Hepatocyte (in vitro differentiated cells): ENCODE measurements around the gene SEMA5A. TPM values are rescaled to one million over a fixed set of nuclear protein-coding genes. Genes with fewer than 3 reads are reported as not detected.
A peak's percentile ranks its signal among the peaks of the same experiment; 100 is the strongest.

Experiments
- DNase-seq: peaks from one replicate; pipeline ENCODE4 v3.0.0-alpha.2; 2016; ENCODE audit warnings: low spot score
- H2AFZ ChIP-seq: fragments of 200-600 bp; sonication (generic); 2 replicates; pipeline ENCODE4 v1.6.0; 2016; ENCODE audit warnings: antibody characterized with exemption, mild to moderate bottlenecking
- H3K27ac ChIP-seq: fragments of 200-600 bp; sonication (generic); 2 replicates; pipeline ENCODE4 v1.5.1; 2016; ENCODE audit warnings: mild to moderate bottlenecking
- H3K27me3 ChIP-seq: fragments of 200-600 bp; sonication (generic); 2 replicates; pipeline ENCODE4 v1.6.1; 2016
- H3K36me3 ChIP-seq: fragments of 200-600 bp; sonication (generic); replicated peaks from 2 replicates; pipeline ENCODE4 v1.5.1; 2016; ENCODE audit warnings: low read depth; ENCODE audit not compliant: insufficient read depth
- H3K4me1 ChIP-seq: fragments of 200-600 bp; sonication (generic); 2 replicates; pipeline ENCODE4 v1.5.1; 2016; ENCODE audit warnings: mild to moderate bottlenecking, moderate library complexity; ENCODE audit not compliant: insufficient read depth
- H3K4me2 ChIP-seq: fragments of 200-600 bp; sonication (generic); 2 replicates; pipeline ENCODE4 v1.6.0; 2016
- H3K4me3 ChIP-seq: fragments of 200-600 bp; sonication (generic); 2 replicates; pipeline ENCODE4 v1.5.1; 2016; ENCODE audit warnings: mild to moderate bottlenecking
- H3K79me2 ChIP-seq: fragments of 200-600 bp; sonication (generic); 2 replicates; pipeline ENCODE4 v1.6.0; 2017; ENCODE audit warnings: mild to moderate bottlenecking
- H3K9me2 ChIP-seq: fragments of 200-600 bp; sonication (generic); replicated peaks from 2 replicates; pipeline ENCODE4 v1.6.0; 2017; ENCODE audit warnings: mild to moderate bottlenecking; ENCODE audit not compliant: insufficient read depth
- H3K9me3 ChIP-seq: fragments of 200-600 bp; sonication (generic); 2 replicates; pipeline ENCODE4 v1.5.1; 2016; ENCODE audit warnings: low read depth, mild to moderate bottlenecking
- H4K20me1 ChIP-seq: fragments of 200-600 bp; sonication (generic); 2 replicates; pipeline ENCODE4 v1.6.0; 2016; ENCODE audit warnings: mild to moderate bottlenecking; ENCODE audit not compliant: insufficient read depth, poor library complexity, severe bottlenecking
- EZH2 ChIP-seq: fragments of 200-600 bp; sonication (generic); IDR thresholded peaks from 2 replicates; pipeline ENCODE4 v1.6.1; 2016; ENCODE audit warnings: antibody characterized with exemption, mild to moderate bottlenecking, borderline replicate concordance
- EZH2phosphoT487 ChIP-seq: fragments of 200-600 bp; sonication (generic); IDR thresholded peaks from one replicate; pipeline ENCODE4 v1.6.1; 2018; ENCODE audit warnings: antibody characterized with exemption, mild to moderate bottlenecking, low read depth, moderate library complexity; ENCODE audit not compliant: unreplicated experiment, severe bottlenecking
- WGBS: methylation state at CpG from one replicate; pipeline ENCODE4 v1.1.6; 2016; ENCODE audit warnings: low lambda C conversion rate; ENCODE audit errors: missing lambda C conversion rate; 5-methylcytosine and 5-hydroxymethylcytosine counted together
- polyA plus RNA-seq: library from polyadenylated mRNA; unstranded; fragments of >200 nt; fragmentation: Nextera tagmentation; extraction: Ambion mirVana; gene quantifications from 2 replicates; pipeline ENCODE4 v1.2.1, GENCODE V29; 2016
- total RNA-seq: library from RNA; depleted of rRNA; stranded (reverse); fragments of >200 nt; gene quantifications from 2 replicates; pipeline ENCODE4 v1.2.3, GENCODE V29; 2014
- TF ChIP-seq, protein P1 (sequence below): fragments of 200-600 bp; sonication (generic); IDR thresholded peaks from 2 replicates; pipeline ENCODE4 v1.5.1; 2016; ENCODE audit warnings: antibody characterized with exemption, mild to moderate bottlenecking; ENCODE audit not compliant: poor library complexity

The SEMA5A gene
- total and polyA plus RNA-seq, 2 experiments from 2014 or later: 10.7 to 21.7 TPM

DNA sequence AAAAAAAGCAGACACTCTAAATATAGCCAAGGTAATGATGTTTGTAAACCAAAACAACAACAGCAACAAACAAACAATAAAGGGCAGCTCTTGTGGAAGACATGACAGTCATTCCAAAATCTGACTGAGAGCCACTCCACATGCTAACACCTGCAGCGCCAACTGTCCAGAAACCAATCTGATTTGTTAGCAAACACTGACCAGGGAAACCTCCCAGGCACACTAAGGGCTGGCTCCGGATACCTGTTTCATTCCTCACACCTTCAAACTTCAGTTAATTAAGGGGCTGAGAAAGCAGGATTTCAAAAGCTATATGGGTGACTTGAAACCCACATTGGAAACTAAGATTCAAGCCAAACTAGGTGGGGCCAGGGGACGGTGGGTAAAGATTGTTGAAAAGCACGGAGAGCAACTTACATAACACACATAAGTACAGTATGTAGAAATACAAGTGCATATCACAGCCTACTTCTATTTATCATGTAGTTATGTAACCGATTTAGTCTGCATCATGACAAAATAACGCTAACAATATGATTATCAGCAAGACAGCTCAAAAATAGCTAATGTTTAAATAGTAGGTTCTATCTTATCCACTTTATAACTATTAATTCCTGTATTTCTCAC is 203.6 kb downstream of the SEMA5A start:
- H2AFZ ChIP-seq: no peak overlapping the region
- no peak overlapping the region for H3K4me2 ChIP-seq
- no peak for DNase-seq
- no peak overlapping the region for H3K27ac ChIP-seq
- no peaks in the 10 kb centered on the region for H3K36me3 ChIP-seq
- H3K9me2 ChIP-seq: no peaks in the 10 kb centered on the region
- no peaks in the 10 kb centered on the region for H3K79me2 ChIP-seq
- H4K20me1 ChIP-seq: no peaks in the 10 kb centered on the region
- H3K27me3 ChIP-seq: no peaks in the 10 kb centered on the region
- 87% methylated on average over 6 of the region's 6 CpGs for WGBS
- H3K4me3 ChIP-seq: no peak overlapping the region
- H3K4me1 ChIP-seq: peaks cover 8% of the 10 kb centered on the region
- TF ChIP-seq EZH2phosphoT487 (no peak), EZH2 (no peak)
- TF ChIP-seq, protein P1, sequence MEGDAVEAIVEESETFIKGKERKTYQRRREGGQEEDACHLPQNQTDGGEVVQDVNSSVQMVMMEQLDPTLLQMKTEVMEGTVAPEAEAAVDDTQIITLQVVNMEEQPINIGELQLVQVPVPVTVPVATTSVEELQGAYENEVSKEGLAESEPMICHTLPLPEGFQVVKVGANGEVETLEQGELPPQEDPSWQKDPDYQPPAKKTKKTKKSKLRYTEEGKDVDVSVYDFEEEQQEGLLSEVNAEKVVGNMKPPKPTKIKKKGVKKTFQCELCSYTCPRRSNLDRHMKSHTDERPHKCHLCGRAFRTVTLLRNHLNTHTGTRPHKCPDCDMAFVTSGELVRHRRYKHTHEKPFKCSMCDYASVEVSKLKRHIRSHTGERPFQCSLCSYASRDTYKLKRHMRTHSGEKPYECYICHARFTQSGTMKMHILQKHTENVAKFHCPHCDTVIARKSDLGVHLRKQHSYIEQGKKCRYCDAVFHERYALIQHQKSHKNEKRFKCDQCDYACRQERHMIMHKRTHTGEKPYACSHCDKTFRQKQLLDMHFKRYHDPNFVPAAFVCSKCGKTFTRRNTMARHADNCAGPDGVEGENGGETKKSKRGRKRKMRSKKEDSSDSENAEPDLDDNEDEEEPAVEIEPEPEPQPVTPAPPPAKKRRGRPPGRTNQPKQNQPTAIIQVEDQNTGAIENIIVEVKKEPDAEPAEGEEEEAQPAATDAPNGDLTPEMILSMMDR: no peak
- no peaks in the 10 kb centered on the region for H3K9me3 ChIP-seq

- H3K9me3 ChIP-seq: no peaks in the 10 kb centered on the region
- H3K4me1 ChIP-seq: peaks cover 8% of the 10 kb centered on the region
- H3K27ac ChIP-seq: no peak overlapping the region
- H3K79me2 ChIP-seq: no peaks in the 10 kb centered on the region
- no peaks in the 10 kb centered on the region for H3K27me3 ChIP-seq
- no peak overlapping the region for H2AFZ ChIP-seq
- no peak overlapping the region for H3K4me2 ChIP-seq
- TF ChIP-seq EZH2 (no peak), EZH2phosphoT487 (no peak)
- TF ChIP-seq, protein P1: no peak
- DNase-seq: no peak
- H3K9me2 ChIP-seq: no peaks in the 10 kb centered on the region
- WGBS: 90% methylated on average over 2 of the region's 2 CpGs
- no peaks in the 10 kb centered on the region for H3K36me3 ChIP-seq
- H4K20me1 ChIP-seq: no peaks in the 10 kb centered on the region
- H3K4me3 ChIP-seq: no peak overlapping the region
Measured at GRCh38 chr5:9340085-9340484, 205.8 kb downstream of the SEMA5A start.

GRCh38 chr5:9339206-9339818 is 206.6 kb downstream of the SEMA5A start:
- no peak for DNase-seq
- H3K9me2 ChIP-seq: no peaks in the 10 kb centered on the region
- H3K27me3 ChIP-seq: no peaks in the 10 kb centered on the region
- WGBS: 95% methylated on average over 3 of the region's 3 CpGs
- TF ChIP-seq, protein P1: peak; percentile 36
- TF ChIP-seq EZH2 (no peak), EZH2phosphoT487 (no peak)
- H3K4me2 ChIP-seq: no peak overlapping the region
- no peaks in the 10 kb centered on the region for H3K79me2 ChIP-seq
- H3K36me3 ChIP-seq: no peaks in the 10 kb centered on the region
- no peak overlapping the region for H2AFZ ChIP-seq
- no peaks in the 10 kb centered on the region for H4K20me1 ChIP-seq
- no peaks in the 10 kb centered on the region for H3K9me3 ChIP-seq
- no peak overlapping the region for H3K27ac ChIP-seq
- H3K4me3 ChIP-seq: no peak overlapping the region
- peaks cover 8% of the 10 kb centered on the region for H3K4me1 ChIP-seq
